HL-60 (cell line): ENCODE results near the gene CCL11.
A peak's percentile ranks its signal among the peaks of the same experiment; 100 is the strongest.

Source experiments
- DNase-seq, 2 experiments: peaks; one replicate each; pipeline ENCODE4 v3.0.0-alpha.2; 2010 to 2020; ENCODE audit warnings: low read depth in 1 of 2, low spot score in 1 of 2
- H3K27ac ChIP-seq: fragments of 250-450 bp; sonication (Bioruptor Pico); replicated peaks from 2 replicates; pipeline ENCODE4 v1.5.1; 2020; ENCODE audit warnings: mild to moderate bottlenecking, moderate library complexity
- H3K27me3 ChIP-seq: fragments of 250-450 bp; sonication (Bioruptor Pico); 2 replicates; pipeline ENCODE4 v1.5.1; 2021; ENCODE audit warnings: mild to moderate bottlenecking, moderate library complexity; ENCODE audit not compliant: insufficient read depth, poor library complexity, severe bottlenecking
- H3K4me3 ChIP-seq: replicated peaks from 2 replicates; pipeline ENCODE4 v1.5.1; 2011; ENCODE audit warnings: mild to moderate bottlenecking, control low read depth, low read length; ENCODE audit not compliant: insufficient read depth
- GABPA ChIP-seq: IDR thresholded peaks from 2 replicates; pipeline ENCODE4 v1.6.1; 2012; ENCODE audit warnings: low read depth
- POLR2AphosphoS5 ChIP-seq: IDR thresholded peaks from 2 replicates; pipeline ENCODE4 v1.6.1; 2012; ENCODE audit warnings: low read depth
- SPI1 ChIP-seq: IDR thresholded peaks from 2 replicates; pipeline ENCODE4 v1.6.1; 2012; ENCODE audit warnings: low read depth, mild to moderate bottlenecking, borderline replicate concordance
- TF ChIP-seq, protein P1 (sequence below): IDR thresholded peaks from 2 replicates; pipeline ENCODE4 v1.6.1; 2012; ENCODE audit warnings: low read depth; ENCODE audit not compliant: insufficient replicate concordance
- TF ChIP-seq, protein P2 (sequence below): IDR thresholded peaks from one replicate; pipeline ENCODE4 v1.5.1; 2011; ENCODE audit warnings: low read length, control low read depth, inconsistent platforms; ENCODE audit not compliant: insufficient read depth

The CCL11 gene

DNA sequence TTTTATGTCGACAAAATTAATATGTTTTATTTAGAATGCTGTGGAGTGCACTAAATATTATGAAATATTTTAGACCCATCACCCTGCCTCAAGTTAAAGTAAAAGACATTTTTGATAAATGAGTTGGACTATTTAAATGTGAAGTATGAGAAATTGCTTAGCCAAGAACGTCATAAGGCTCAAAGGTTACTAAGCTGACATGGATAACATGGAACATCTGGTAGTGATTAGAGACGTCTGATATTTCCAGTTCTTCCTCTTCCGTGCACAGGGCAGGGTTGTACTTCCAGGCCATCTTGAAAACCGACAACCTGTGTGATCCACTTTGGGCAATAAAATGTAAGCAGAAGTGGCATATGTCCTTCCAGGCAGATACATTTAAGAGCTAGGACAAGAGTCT lies 26.5 kb downstream of the CCL11 start:
- Histone ChIP-seq H3K4me3 (no peak overlapping the region), H3K27ac (no peak overlapping the region), H3K27me3 (no peaks in the 10 kb centered on the region)
- TF ChIP-seq, protein P1, sequence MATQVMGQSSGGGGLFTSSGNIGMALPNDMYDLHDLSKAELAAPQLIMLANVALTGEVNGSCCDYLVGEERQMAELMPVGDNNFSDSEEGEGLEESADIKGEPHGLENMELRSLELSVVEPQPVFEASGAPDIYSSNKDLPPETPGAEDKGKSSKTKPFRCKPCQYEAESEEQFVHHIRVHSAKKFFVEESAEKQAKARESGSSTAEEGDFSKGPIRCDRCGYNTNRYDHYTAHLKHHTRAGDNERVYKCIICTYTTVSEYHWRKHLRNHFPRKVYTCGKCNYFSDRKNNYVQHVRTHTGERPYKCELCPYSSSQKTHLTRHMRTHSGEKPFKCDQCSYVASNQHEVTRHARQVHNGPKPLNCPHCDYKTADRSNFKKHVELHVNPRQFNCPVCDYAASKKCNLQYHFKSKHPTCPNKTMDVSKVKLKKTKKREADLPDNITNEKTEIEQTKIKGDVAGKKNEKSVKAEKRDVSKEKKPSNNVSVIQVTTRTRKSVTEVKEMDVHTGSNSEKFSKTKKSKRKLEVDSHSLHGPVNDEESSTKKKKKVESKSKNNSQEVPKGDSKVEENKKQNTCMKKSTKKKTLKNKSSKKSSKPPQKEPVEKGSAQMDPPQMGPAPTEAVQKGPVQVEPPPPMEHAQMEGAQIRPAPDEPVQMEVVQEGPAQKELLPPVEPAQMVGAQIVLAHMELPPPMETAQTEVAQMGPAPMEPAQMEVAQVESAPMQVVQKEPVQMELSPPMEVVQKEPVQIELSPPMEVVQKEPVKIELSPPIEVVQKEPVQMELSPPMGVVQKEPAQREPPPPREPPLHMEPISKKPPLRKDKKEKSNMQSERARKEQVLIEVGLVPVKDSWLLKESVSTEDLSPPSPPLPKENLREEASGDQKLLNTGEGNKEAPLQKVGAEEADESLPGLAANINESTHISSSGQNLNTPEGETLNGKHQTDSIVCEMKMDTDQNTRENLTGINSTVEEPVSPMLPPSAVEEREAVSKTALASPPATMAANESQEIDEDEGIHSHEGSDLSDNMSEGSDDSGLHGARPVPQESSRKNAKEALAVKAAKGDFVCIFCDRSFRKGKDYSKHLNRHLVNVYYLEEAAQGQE, result no peak
- TF ChIP-seq GABPA, result no peak
- TF ChIP-seq, protein P2, sequence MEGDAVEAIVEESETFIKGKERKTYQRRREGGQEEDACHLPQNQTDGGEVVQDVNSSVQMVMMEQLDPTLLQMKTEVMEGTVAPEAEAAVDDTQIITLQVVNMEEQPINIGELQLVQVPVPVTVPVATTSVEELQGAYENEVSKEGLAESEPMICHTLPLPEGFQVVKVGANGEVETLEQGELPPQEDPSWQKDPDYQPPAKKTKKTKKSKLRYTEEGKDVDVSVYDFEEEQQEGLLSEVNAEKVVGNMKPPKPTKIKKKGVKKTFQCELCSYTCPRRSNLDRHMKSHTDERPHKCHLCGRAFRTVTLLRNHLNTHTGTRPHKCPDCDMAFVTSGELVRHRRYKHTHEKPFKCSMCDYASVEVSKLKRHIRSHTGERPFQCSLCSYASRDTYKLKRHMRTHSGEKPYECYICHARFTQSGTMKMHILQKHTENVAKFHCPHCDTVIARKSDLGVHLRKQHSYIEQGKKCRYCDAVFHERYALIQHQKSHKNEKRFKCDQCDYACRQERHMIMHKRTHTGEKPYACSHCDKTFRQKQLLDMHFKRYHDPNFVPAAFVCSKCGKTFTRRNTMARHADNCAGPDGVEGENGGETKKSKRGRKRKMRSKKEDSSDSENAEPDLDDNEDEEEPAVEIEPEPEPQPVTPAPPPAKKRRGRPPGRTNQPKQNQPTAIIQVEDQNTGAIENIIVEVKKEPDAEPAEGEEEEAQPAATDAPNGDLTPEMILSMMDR, result no peak
- DNase-seq, result no peak

DNA sequence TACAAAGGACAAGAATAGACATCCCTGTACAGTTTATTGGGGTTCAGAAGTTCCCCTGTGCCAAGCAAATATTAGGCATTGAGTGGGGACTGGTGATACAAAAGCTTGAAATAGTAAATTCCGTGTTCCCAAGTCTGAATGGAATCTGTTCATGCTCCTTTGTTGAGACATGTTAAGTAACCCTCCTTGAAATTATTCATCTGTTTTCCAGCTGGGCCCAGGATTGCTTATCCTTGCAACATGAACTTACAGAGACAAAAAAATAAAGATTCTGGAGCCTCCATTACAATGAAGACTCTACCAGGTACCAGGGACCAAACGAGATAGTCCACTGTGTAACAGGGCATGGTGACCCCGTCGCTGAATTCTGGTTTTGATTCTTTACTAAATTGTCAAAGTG lies 27.6 kb downstream of the CCL11 start:
- Histone ChIP-seq H3K27me3 (no peaks in the 10 kb centered on the region), H3K4me3 (no peak overlapping the region), H3K27ac (no peak overlapping the region)
- DNase-seq, result no peak
- TF ChIP-seq POLR2AphosphoS5 (no peak), SPI1 (no peak), GABPA (no peak)
- TF ChIP-seq, protein P2, result no peak
- TF ChIP-seq, protein P1, result no peak

DNA sequence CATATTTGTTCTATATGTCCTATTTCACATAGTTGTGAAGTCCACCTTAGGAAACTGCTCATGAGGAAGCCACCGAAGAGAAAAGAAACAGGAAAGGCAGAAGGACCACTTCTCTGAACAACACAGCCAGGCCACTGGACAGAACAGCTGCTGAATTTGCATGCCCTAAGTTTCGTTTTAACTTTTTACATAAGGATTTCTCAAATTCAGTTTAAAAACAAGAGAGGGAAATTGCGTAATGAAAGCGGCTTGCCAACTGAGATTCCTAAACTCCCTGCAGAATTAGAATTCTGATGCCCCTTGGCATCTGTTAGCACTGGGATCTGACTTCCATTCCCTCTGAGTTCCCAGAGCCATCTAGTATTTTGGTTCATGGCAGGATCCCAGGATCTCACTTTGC lies 28.7 kb downstream of the CCL11 start:
- H3K27me3 ChIP-seq, result no peaks in the 10 kb centered on the region
- TF ChIP-seq, protein P2, result no peak
- no peak for TF ChIP-seq POLR2AphosphoS5
- TF ChIP-seq, protein P1, result no peak
- no peak for TF ChIP-seq SPI1
- TF ChIP-seq GABPA, result no peak
- DNase-seq, result peak in 1 of 2 experiments; percentile 21
- peak overlapping the region; percentile 9; the same call in 1 of the 2 replicates for H3K27ac ChIP-seq
- H3K4me3 ChIP-seq, result no peak overlapping the region
